DND-41 (cell line): ENCODE data around the gene FABP7.

Experiments
- ATAC-seq: fragments of 200-7000 bp; cut with Tn5 transposase; 3 replicates; pipeline ENCODE4 v1.9.1; 2021; ENCODE audit warnings: low read depth; ENCODE audit not compliant: insufficient read depth
- DNase-seq: peaks from one replicate; pipeline ENCODE4 v3.0.0-alpha.2; 2020
- H2AFZ ChIP-seq: 2 replicates; pipeline ENCODE4 v1.6.0; 2012; ENCODE audit warnings: low read depth, low read length
- H3K27ac ChIP-seq: 2 replicates; pipeline ENCODE4 v1.5.1; 2012; ENCODE audit warnings: low read length, inconsistent platforms
- H3K27me3 ChIP-seq: fragments of 200-600 bp; sonication (generic); 2 replicates; pipeline ENCODE4 v1.6.0; 2012; ENCODE audit warnings: low read length, mild to moderate bottlenecking, inconsistent platforms; ENCODE audit not compliant: insufficient read depth, poor library complexity
- H3K36me3 ChIP-seq: 2 replicates; pipeline ENCODE4 v1.5.1; 2012; ENCODE audit warnings: low read length, inconsistent platforms; ENCODE audit not compliant: insufficient read depth
- H3K4me1 ChIP-seq: 2 replicates; pipeline ENCODE4 v1.5.1; 2012; ENCODE audit warnings: mild to moderate bottlenecking, low read length; ENCODE audit not compliant: insufficient read depth
- H3K4me2 ChIP-seq: 2 replicates; pipeline ENCODE4 v1.6.0; 2012; ENCODE audit warnings: mild to moderate bottlenecking, moderate library complexity, low read length, inconsistent platforms; ENCODE audit not compliant: insufficient read depth
- H3K4me3 ChIP-seq, 2 experiments: fragments of 200-600 bp in 1 of 2; shearing (Covaris generic) in 1 of 2; 2 replicates each; pipeline ENCODE4 v1.5.1; 2012 to 2016; ENCODE audit warnings: inconsistent platforms in 2 of 2, low read length in 2 of 2, mild to moderate bottlenecking in 2 of 2, low read depth in 1 of 2, moderate library complexity in 1 of 2
- H3K79me2 ChIP-seq: 2 replicates; pipeline ENCODE4 v1.6.0; 2012; ENCODE audit warnings: low read length, inconsistent platforms; ENCODE audit not compliant: insufficient read depth
- H3K9ac ChIP-seq: 2 replicates; pipeline ENCODE4 v1.6.0; 2012; ENCODE audit warnings: low read depth, mild to moderate bottlenecking, inconsistent platforms, low read length, moderate library complexity
- H3K9me3 ChIP-seq: 2 replicates; pipeline ENCODE4 v1.5.1; 2012; ENCODE audit warnings: low read length, moderate library complexity, mild to moderate bottlenecking, inconsistent platforms; ENCODE audit not compliant: insufficient read depth, severe bottlenecking
- H4K20me1 ChIP-seq: 2 replicates; pipeline ENCODE4 v1.6.0; 2012; ENCODE audit warnings: low read length; ENCODE audit not compliant: insufficient read depth
- EZH2 ChIP-seq: IDR thresholded peaks from 3 replicates; pipeline ENCODE4 v1.6.1; 2012; ENCODE audit warnings: borderline replicate concordance, low read depth, mild to moderate bottlenecking, moderate library complexity, low read length, inconsistent platforms; ENCODE audit not compliant: severe bottlenecking
- TF ChIP-seq, protein P1 (sequence below): IDR thresholded peaks from 2 replicates; pipeline ENCODE4 v1.5.1; 2012; ENCODE audit warnings: borderline replicate concordance, low read length, moderate library complexity, mild to moderate bottlenecking; ENCODE audit not compliant: poor library complexity, severe bottlenecking; ENCODE audit errors: extremely low read depth

Gene FABP7

DNA sequence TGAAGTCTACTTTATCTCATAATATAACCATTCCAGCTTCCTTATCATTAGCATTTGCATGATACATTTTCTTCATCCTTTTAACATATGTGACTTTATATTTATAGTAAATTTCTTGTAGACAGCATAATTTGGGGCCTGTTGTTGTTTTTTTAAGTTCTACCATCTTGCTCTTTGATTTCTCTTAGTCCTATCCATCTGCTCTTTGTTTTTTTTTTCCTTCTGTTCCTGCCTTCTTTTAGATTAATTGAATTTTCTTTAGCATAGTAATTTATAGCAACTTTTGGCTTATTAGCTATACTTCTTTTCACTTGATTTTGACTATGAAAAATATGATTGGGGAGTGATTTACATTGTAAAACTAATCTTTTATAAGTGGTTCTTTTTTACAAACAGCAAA is 19.2 kb upstream of the FABP7 start:
- no peak overlapping the region for H3K27ac ChIP-seq
- H3K79me2 ChIP-seq: no peaks in the 10 kb centered on the region
- ATAC-seq (no peak), DNase-seq (no peak)
- TF ChIP-seq, protein P1, sequence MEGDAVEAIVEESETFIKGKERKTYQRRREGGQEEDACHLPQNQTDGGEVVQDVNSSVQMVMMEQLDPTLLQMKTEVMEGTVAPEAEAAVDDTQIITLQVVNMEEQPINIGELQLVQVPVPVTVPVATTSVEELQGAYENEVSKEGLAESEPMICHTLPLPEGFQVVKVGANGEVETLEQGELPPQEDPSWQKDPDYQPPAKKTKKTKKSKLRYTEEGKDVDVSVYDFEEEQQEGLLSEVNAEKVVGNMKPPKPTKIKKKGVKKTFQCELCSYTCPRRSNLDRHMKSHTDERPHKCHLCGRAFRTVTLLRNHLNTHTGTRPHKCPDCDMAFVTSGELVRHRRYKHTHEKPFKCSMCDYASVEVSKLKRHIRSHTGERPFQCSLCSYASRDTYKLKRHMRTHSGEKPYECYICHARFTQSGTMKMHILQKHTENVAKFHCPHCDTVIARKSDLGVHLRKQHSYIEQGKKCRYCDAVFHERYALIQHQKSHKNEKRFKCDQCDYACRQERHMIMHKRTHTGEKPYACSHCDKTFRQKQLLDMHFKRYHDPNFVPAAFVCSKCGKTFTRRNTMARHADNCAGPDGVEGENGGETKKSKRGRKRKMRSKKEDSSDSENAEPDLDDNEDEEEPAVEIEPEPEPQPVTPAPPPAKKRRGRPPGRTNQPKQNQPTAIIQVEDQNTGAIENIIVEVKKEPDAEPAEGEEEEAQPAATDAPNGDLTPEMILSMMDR: no peak
- no peak for TF ChIP-seq EZH2
- H4K20me1 ChIP-seq: no peaks in the 10 kb centered on the region
- no peak overlapping the region for H3K4me3 ChIP-seq
- no peaks in the 10 kb centered on the region for H3K9me3 ChIP-seq
- H3K27me3 ChIP-seq: no peaks in the 10 kb centered on the region
- no peak overlapping the region for H3K9ac ChIP-seq
- no peaks in the 10 kb centered on the region for H3K36me3 ChIP-seq
- no peaks in the 10 kb centered on the region for H3K4me1 ChIP-seq
- H2AFZ ChIP-seq: no peak overlapping the region
- no peak overlapping the region for H3K4me2 ChIP-seq

DNA sequence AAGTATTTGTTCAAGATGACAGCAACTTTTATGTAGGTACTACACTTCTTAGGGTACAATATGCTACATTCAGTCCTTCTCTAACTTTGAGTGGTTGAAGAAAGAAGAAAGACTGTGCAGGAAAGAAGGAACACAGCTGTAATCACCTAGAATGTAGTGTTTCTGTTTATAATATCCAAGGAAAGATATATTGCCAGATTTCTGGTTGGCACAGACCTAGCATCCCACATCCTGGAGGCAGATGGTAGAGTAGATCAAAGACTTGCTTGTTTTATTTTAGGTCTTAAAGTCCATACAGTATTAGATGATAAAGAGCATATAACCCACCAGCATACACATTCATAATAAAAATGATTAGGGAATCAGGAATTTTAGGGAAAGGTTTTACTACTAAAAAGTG is 13.3 kb upstream of the FABP7 start:
- Histone ChIP-seq H3K9ac (no peak overlapping the region), H3K36me3 (no peaks in the 10 kb centered on the region), H3K4me1 (no peaks in the 10 kb centered on the region), H2AFZ (no peak overlapping the region; the same call in 1 of the 2 replicates), H3K79me2 (no peaks in the 10 kb centered on the region), H4K20me1 (no peaks in the 10 kb centered on the region), H3K27me3 (no peaks in the 10 kb centered on the region), H3K4me3 (no peak overlapping the region), H3K9me3 (no peaks in the 10 kb centered on the region), H3K27ac (no peak overlapping the region), H3K4me2 (no peak overlapping the region)
- DNase-seq: no peak
- TF ChIP-seq EZH2: no peak
- TF ChIP-seq, protein P1: no peak
- no peak for ATAC-seq

DNA sequence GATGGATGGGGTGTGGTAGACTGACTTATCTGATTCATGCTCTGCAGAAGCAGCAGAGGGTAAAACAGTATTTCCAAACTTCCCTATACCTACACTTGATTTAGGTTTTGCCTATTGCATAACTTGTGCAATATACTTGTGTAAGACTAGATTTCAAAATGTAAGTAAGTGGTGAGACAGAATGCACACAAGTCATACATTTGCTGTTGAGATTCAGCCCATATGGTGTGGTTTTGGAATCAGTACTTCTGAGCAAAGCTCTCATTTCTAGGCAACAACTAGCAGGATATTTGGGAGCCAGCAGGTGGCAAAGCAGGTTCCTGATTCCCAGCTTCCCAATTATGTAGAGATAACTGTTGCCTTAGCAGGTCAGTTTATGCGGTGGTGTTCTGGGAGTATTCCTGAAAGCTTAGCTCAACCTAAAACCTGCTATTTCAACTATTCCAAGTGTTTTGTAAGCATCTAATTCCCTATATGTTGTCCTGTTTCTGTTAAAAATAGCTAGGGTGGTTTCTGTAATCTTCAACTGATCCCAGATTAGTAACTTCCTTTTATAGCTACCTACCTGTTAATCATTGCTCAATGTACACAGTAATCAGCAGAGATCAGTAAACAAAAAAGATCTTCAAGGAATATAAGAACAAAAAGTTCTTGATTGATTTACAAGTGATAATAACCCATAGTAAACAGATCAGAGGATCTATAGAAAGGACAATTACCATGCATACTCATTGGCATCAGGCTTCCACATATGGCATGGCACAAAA is 8.5 kb upstream of the FABP7 start:
- Histone ChIP-seq H3K27ac (no peak overlapping the region), H3K27me3 (no peaks in the 10 kb centered on the region), H3K4me3 (no peak overlapping the region), H3K4me1 (no peaks in the 10 kb centered on the region), H3K9me3 (no peaks in the 10 kb centered on the region), H4K20me1 (no peaks in the 10 kb centered on the region), H3K9ac (no peak overlapping the region), H3K36me3 (no peaks in the 10 kb centered on the region), H2AFZ (no peak overlapping the region), H3K4me2 (no peak overlapping the region), H3K79me2 (no peaks in the 10 kb centered on the region)
- ATAC-seq: no peak
- no peak for TF ChIP-seq EZH2
- TF ChIP-seq, protein P1: no peak
- no peak for DNase-seq
